MM.1S (cell line): ENCODE data around the gene TANGO2.
A peak's percentile ranks its signal among the peaks of the same experiment; 100 is the strongest.

Source experiments
- DNase-seq: peaks from one replicate; pipeline ENCODE4 v3.0.0-alpha.2; 2015
- H2AFZ ChIP-seq: fragments of 300-600 bp; sonication (generic); 2 replicates; pipeline ENCODE4 v1.6.0; 2016; ENCODE audit warnings: antibody characterized with exemption, low read length
- H3F3A ChIP-seq: fragments of 300-600 bp; sonication (generic); 2 replicates; pipeline ENCODE4 v1.6.1; 2016; ENCODE audit warnings: mild to moderate bottlenecking, antibody characterized with exemption, low read length, moderate library complexity, mixed read lengths; ENCODE audit not compliant: insufficient read depth
- H3K27ac ChIP-seq: fragments of 300-600 bp; sonication (generic); 2 replicates; pipeline ENCODE4 v1.5.1; 2016; ENCODE audit warnings: mild to moderate bottlenecking, low read length
- H3K27me3 ChIP-seq: fragments of 300-600 bp; sonication (generic); replicated peaks from 2 replicates; pipeline ENCODE4 v1.6.0; 2016; ENCODE audit warnings: low read length; ENCODE audit not compliant: insufficient read depth
- H3K36me3 ChIP-seq: fragments of 300-600 bp; sonication (generic); replicated peaks from 2 replicates; pipeline ENCODE4 v1.6.1; 2016; ENCODE audit warnings: mild to moderate bottlenecking, low read length, mixed read lengths; ENCODE audit not compliant: insufficient read depth
- H3K4me1 ChIP-seq: fragments of 300-600 bp; sonication (generic); 2 replicates; pipeline ENCODE4 v1.6.1; 2016; ENCODE audit warnings: low read length, mixed read lengths
- H3K4me2 ChIP-seq: fragments of 300-600 bp; sonication (generic); 2 replicates; pipeline ENCODE4 v1.6.0; 2016; ENCODE audit warnings: low read depth, low read length
- H3K4me3 ChIP-seq: fragments of 300-600 bp; sonication (generic); 2 replicates; pipeline ENCODE4 v1.5.1; 2016; ENCODE audit warnings: low read length, mixed read lengths
- H3K79me2 ChIP-seq: fragments of 300-600 bp; sonication (generic); 2 replicates; pipeline ENCODE4 v1.6.1; 2016; ENCODE audit warnings: mixed run types, low read length, mixed read lengths
- H3K9ac ChIP-seq: fragments of 300-600 bp; sonication (generic); 2 replicates; pipeline ENCODE4 v1.6.1; 2016; ENCODE audit warnings: low read length, mixed read lengths
- H3K9me2 ChIP-seq: fragments of 300-600 bp; sonication (generic); replicated peaks from 2 replicates; pipeline ENCODE4 v1.6.1; 2016; ENCODE audit warnings: mild to moderate bottlenecking, low read length, mixed read lengths; ENCODE audit not compliant: insufficient read depth
- H3K9me3 ChIP-seq: fragments of 300-600 bp; sonication (generic); replicated peaks from 2 replicates; pipeline ENCODE4 v1.6.1; 2016; ENCODE audit warnings: mild to moderate bottlenecking, low read length, mixed read lengths; ENCODE audit not compliant: insufficient read depth
- H4K20me1 ChIP-seq: fragments of 300-600 bp; sonication (generic); 2 replicates; pipeline ENCODE4 v1.6.1; 2016; ENCODE audit warnings: mild to moderate bottlenecking, low read length, moderate library complexity, mixed read lengths; ENCODE audit not compliant: insufficient read depth
- CTCF ChIP-seq: fragments of 300-600 bp; sonication (generic); IDR thresholded peaks from 2 replicates; pipeline ENCODE4 v1.5.1; 2016; ENCODE audit warnings: antibody characterized with exemption, low read length, mixed read lengths
- EZH2 ChIP-seq: fragments of 300-600 bp; sonication (generic); optimal IDR thresholded peaks from 2 replicates; pipeline ENCODE3; 2017; ENCODE audit warnings: low read depth, mild to moderate bottlenecking, antibody characterized with exemption, low read length, mixed read lengths
- EZH2phosphoT487 ChIP-seq: fragments of 300-600 bp; sonication (generic); IDR thresholded peaks from 2 replicates; pipeline ENCODE4 v1.6.1; 2018; ENCODE audit warnings: antibody characterized with exemption, low read length

Gene TANGO2

GRCh38 chr22:20111045-20111688, 90.3 kb downstream of the TANGO2 start:
- TF ChIP-seq CTCF (peak; percentile 28), EZH2phosphoT487 (no peak)
- H3K27ac ChIP-seq = no peak overlapping the region
- peaks cover 23% of the 10 kb centered on the region for H3F3A ChIP-seq
- DNase-seq = no peak
- no peaks in the 10 kb centered on the region for H3K27me3 ChIP-seq
- H3K4me1 ChIP-seq = peaks cover 8% of the 10 kb centered on the region; the same call in 1 of the 2 replicates
- no peaks in the 10 kb centered on the region for H3K9me2 ChIP-seq
- H3K4me3 ChIP-seq = no peak overlapping the region
- peaks cover 3% of the 10 kb centered on the region for H3K36me3 ChIP-seq
- H4K20me1 ChIP-seq = no peaks in the 10 kb centered on the region
- H2AFZ ChIP-seq = no peak overlapping the region
- H3K9ac ChIP-seq = no peak overlapping the region
- H3K4me2 ChIP-seq = no peak overlapping the region
- no peaks in the 10 kb centered on the region for H3K9me3 ChIP-seq
- H3K79me2 ChIP-seq = peaks cover 45% of the 10 kb centered on the region

- H3K27me3 ChIP-seq = no peaks in the 10 kb centered on the region
- no peak overlapping the region for H3K9ac ChIP-seq
- no peak overlapping the region for H3K4me3 ChIP-seq
- no peak overlapping the region for H3K27ac ChIP-seq
- H4K20me1 ChIP-seq = no peaks in the 10 kb centered on the region
- TF ChIP-seq EZH2 = no peak
- no peak for TF ChIP-seq CTCF
- no peak for TF ChIP-seq EZH2phosphoT487
- no peaks in the 10 kb centered on the region for H3K9me3 ChIP-seq
- no peak for DNase-seq
- peaks cover 53% of the 10 kb centered on the region for H3K79me2 ChIP-seq
- H2AFZ ChIP-seq = no peak overlapping the region
- H3K9me2 ChIP-seq = no peaks in the 10 kb centered on the region
- H3K4me2 ChIP-seq = no peak overlapping the region
- H3F3A ChIP-seq = peaks cover 23% of the 10 kb centered on the region
- peaks cover 3% of the 10 kb centered on the region for H3K36me3 ChIP-seq
- peaks cover 8% of the 10 kb centered on the region; the same call in 1 of the 2 replicates for H3K4me1 ChIP-seq
Measured at GRCh38 chr22:20111689-20112622, 91.0 kb downstream of the TANGO2 start.

GRCh38 chr22:20112623-20113511, 92.0 kb downstream of the TANGO2 start:
- Histone ChIP-seq H2AFZ (no peak overlapping the region), H3K4me3 (no peak overlapping the region), H3K79me2 (peaks cover 56% of the 10 kb centered on the region), H3K9ac (no peak overlapping the region), H3K4me1 (peaks cover 8% of the 10 kb centered on the region; the same call in 1 of the 2 replicates), H3K27me3 (no peaks in the 10 kb centered on the region), H3K4me2 (no peak overlapping the region), H3K27ac (no peak overlapping the region), H3K36me3 (peaks cover 3% of the 10 kb centered on the region), H3K9me3 (no peaks in the 10 kb centered on the region), H3F3A (peaks cover 23% of the 10 kb centered on the region), H4K20me1 (no peaks in the 10 kb centered on the region), H3K9me2 (no peaks in the 10 kb centered on the region)
- DNase-seq = no peak
- TF ChIP-seq CTCF = no peak
- no peak for TF ChIP-seq EZH2phosphoT487
- no peak for TF ChIP-seq EZH2
